Endodermal cell (in vitro differentiated cells): Measurements from ENCODE around the gene FCHSD1. TPM values are rescaled to one million over a fixed set of nuclear protein-coding genes. Genes with fewer than 3 reads are reported as not detected.

Experiments used
- DNase-seq: peaks from one replicate; pipeline ENCODE4 v3.0.0-alpha.2; 2017
- H3K27ac ChIP-seq: 2 replicates; pipeline ENCODE4 v1.5.1; 2013; ENCODE audit warnings: mild to moderate bottlenecking, low read depth, low read length, moderate library complexity
- H3K27me3 ChIP-seq: 2 replicates; pipeline ENCODE4 v1.6.1; 2013; ENCODE audit warnings: mild to moderate bottlenecking, low read length, moderate library complexity; ENCODE audit not compliant: insufficient read depth, control insufficient read depth, poor library complexity, severe bottlenecking
- H3K36me3 ChIP-seq: 2 replicates; pipeline ENCODE4 v1.7.0; 2013; ENCODE audit warnings: mild to moderate bottlenecking, low read length, moderate library complexity; ENCODE audit not compliant: control insufficient read depth, insufficient read depth
- H3K4me1 ChIP-seq: one replicate; pipeline ENCODE4 v1.7.0; 2013; ENCODE audit warnings: low read length; ENCODE audit not compliant: control insufficient read depth, insufficient read depth
- H3K4me3 ChIP-seq: 2 replicates; pipeline ENCODE4 v1.5.1; 2013; ENCODE audit warnings: mild to moderate bottlenecking, low read length, moderate library complexity
- H3K9ac ChIP-seq: 2 replicates; pipeline ENCODE4 v1.6.1; 2013; ENCODE audit warnings: mild to moderate bottlenecking, low read length, moderate library complexity; ENCODE audit not compliant: poor library complexity, severe bottlenecking; ENCODE audit errors: extremely low read depth
- H3K9me3 ChIP-seq: 2 replicates; pipeline ENCODE4 v1.6.1; 2013; ENCODE audit warnings: mild to moderate bottlenecking, low read length, moderate library complexity; ENCODE audit not compliant: control insufficient read depth
- H3K27ac Mint-ChIP-seq: 2 replicates; pipeline ENCODE4 v1.8.0; 2020; ENCODE audit warnings: mixed read lengths
- H3K27me3 Mint-ChIP-seq: 2 replicates; pipeline ENCODE4 v1.8.0; 2021; ENCODE audit warnings: mild to moderate bottlenecking, mixed read lengths; ENCODE audit not compliant: insufficient read depth
- H3K36me3 Mint-ChIP-seq: 2 replicates; pipeline ENCODE4 v1.8.0; 2020; ENCODE audit warnings: low read depth, mixed read lengths
- H3K4me1 Mint-ChIP-seq: 2 replicates; pipeline ENCODE4 v1.8.0; 2020; ENCODE audit warnings: mixed read lengths
- H3K4me3 Mint-ChIP-seq: 2 replicates; pipeline ENCODE4 v1.8.0; 2020; ENCODE audit warnings: mild to moderate bottlenecking, moderate library complexity, mixed read lengths
- H3K9me3 Mint-ChIP-seq: 2 replicates; pipeline ENCODE4 v1.8.0; 2020; ENCODE audit warnings: mild to moderate bottlenecking, mixed read lengths
- CTCF ChIP-seq: fragments of 200-600 bp; sonication (generic); conservative IDR thresholded peaks from 2 replicates; pipeline ENCODE4 v1.5.0; 2021; ENCODE audit warnings: antibody characterized with exemption, mild to moderate bottlenecking
- WGBS, 2 experiments: methylation state at CpG; one replicate each; pipeline versions ENCODE4 v1.1.5 to v1.1.7; 2013; ENCODE audit warnings: missing lambda C conversion rate in 2 of 2, mixed read lengths in 1 of 2; ENCODE audit not compliant: insufficient coverage in 1 of 2, insufficient read length in 1 of 2; 5-methylcytosine and 5-hydroxymethylcytosine counted together
- total RNA-seq, 2 donors: library from RNA; stranded (reverse); fragmentation: NEBNext Ultra II Directional in 1 of 2; extraction: Animal tissue kit (Norgen Biotek cat#: 25700) in 1 of 2; gene quantifications; 2 replicates in 1 of 2; 3 replicates in 1 of 2; pipeline ENCODE4 v1.2.1, GENCODE V29; 2021

FCHSD1 gene
- total RNA-seq, 2 donors from 2014 or later: 34.8 to 41.7 TPM

DNA sequence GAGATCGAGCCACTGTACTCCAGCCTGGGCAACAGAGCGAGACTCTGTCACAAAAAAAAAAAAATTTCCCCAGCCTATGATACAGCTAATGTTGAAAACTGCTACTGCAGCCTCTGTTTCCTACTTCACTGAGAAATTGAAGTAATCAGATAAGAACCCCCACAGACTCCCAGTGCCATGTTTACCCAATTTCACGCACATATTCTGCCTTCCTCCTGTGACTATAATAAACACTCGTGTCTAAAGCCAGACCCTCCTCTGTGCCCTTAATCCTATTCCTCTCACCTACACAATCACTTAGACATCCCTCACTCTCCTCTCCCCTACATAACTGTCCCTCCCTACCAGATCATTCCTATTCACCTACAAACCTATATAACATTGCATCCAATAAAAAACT lies 24.5 kb upstream of the FCHSD1 start:
- no peak overlapping the region for H3K4me3 Mint-ChIP-seq
- 93 to 97% methylated on average over 4 of the region's 4 CpGs for WGBS, 2 experiments

DNA sequence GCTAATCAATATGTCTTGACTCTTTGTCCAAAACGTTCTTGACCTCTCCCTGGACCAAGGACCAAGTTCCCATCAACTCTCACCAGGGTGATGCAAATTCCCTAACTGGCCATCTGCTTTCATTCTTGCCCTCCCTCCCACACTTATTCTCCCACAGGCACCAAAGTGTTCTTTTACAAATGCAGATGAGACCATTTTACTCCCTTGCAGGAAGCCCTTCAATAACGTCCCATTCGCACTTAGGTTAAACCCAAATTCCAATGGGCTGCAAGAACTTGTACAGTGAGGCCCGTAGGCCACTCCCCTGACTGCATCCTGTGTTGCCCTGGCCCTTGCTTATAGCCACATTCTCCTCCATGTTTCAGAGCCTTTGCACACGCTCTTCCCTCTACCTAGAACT lies 23.5 kb upstream of the FCHSD1 start:
- TF ChIP-seq CTCF: no peak
- Histone ChIP-seq H3K36me3 (peaks cover 7% of the 10 kb centered on the region), H3K27me3 (no peaks in the 10 kb centered on the region), H3K9me3 (no peaks in the 10 kb centered on the region), H3K9ac (no peak overlapping the region), H3K4me3 (no peak overlapping the region), H3K4me1 (no peaks in the 10 kb centered on the region), H3K27ac (no peak overlapping the region)
- no peaks in the 10 kb centered on the region for H3K27me3 Mint-ChIP-seq
- peaks cover 3% of the 10 kb centered on the region for H3K9me3 Mint-ChIP-seq
- 38 to 54% methylated on average over 2 to 5 of the region's 5 CpGs for WGBS, 2 experiments
- H3K36me3 Mint-ChIP-seq: peaks cover 38% of the 10 kb centered on the region
- peaks cover 10% of the 10 kb centered on the region for H3K4me1 Mint-ChIP-seq
- no peak overlapping the region for H3K4me3 Mint-ChIP-seq
- DNase-seq: peak; percentile 88
- peak overlapping the region; percentile 38 for H3K27ac Mint-ChIP-seq

More for the DNA sequence above, 24.5 kb upstream of the FCHSD1 start:
- Mint-ChIP-seq H3K9me3 (peaks cover 3% of the 10 kb centered on the region), H3K4me1 (peaks cover 12% of the 10 kb centered on the region), H3K27ac (no peak overlapping the region), H3K27me3 (no peaks in the 10 kb centered on the region), H3K36me3 (peaks cover 37% of the 10 kb centered on the region)
- H3K4me1 ChIP-seq: no peaks in the 10 kb centered on the region
- no peak for TF ChIP-seq CTCF
- H3K36me3 ChIP-seq: peaks cover 7% of the 10 kb centered on the region
- DNase-seq: no peak
- H3K9ac ChIP-seq: no peak overlapping the region
- H3K27ac ChIP-seq: no peak overlapping the region
- no peaks in the 10 kb centered on the region for H3K9me3 ChIP-seq
- H3K27me3 ChIP-seq: no peaks in the 10 kb centered on the region
- no peak overlapping the region for H3K4me3 ChIP-seq

DNA sequence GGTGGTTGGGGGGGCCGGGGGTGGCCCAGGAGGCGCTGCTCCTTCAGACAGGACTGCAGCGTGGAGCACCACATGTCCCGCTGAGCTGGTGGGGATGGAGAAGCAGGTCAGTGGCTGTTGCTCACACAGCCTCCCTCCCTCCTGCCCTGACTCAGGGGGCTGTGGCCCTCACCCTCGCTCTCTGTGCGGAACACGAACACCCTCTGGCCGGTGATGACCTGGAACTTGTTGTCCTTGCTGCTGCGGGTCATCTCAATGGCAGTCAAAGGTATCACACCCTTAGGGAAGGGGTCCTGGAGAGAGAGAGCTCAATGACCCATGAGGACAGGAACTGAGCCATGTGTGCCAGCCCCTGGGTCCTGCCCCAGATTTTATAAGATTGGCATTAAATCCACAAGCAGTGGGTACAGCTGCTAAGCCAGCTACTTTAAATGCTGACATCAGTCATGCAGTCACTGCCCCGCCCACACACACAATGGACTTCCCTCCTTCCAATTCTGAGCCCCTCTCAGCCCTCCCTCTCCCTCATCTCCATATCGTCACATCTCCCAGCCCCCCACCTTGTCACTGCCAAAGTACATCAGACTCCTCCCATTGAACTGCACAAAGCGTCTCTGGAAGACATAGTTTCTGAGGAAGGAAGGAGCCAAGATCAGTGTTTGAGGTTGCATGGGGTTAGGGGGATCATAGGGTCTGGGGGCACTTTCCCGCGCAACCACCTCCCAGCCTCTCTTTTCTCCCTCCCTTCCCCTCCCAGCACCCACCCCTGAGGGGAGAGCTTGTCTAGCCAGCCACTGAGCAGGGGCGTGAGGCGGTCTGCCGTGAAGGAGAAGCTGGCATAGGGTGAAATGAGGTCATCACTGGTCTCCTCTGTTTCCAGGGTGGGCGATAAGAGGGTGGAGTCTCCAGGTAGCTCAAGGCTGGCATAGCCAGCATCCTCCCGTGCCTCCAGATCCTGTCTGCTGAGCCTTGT lies 21.9 kb upstream of the FCHSD1 start:
- Mint-ChIP-seq H3K9me3 (peaks cover under 1% of the 10 kb centered on the region), H3K27me3 (no peaks in the 10 kb centered on the region), H3K4me3 (no peak overlapping the region), H3K27ac (no peak overlapping the region), H3K36me3 (peaks cover 34% of the 10 kb centered on the region), H3K4me1 (peaks cover 10% of the 10 kb centered on the region)
- Histone ChIP-seq H3K36me3 (peaks cover 7% of the 10 kb centered on the region), H3K9me3 (no peaks in the 10 kb centered on the region), H3K4me3 (no peak overlapping the region), H3K27me3 (no peaks in the 10 kb centered on the region), H3K27ac (peak overlapping the region; percentile 89), H3K9ac (no peak overlapping the region), H3K4me1 (no peaks in the 10 kb centered on the region)
- no peak for TF ChIP-seq CTCF
- DNase-seq: peak; percentile 57
- 89 to 92% methylated on average over 9 to 15 of the region's 19 CpGs for WGBS, 2 experiments
